Astrocyte (in vitro differentiated cells and primary cell): ENCODE measurements around the gene RALGPS1. TPM values are rescaled to one million over a fixed set of nuclear protein-coding genes. Genes with fewer than 3 reads are reported as not detected.
A peak's percentile ranks its signal among the peaks of the same experiment; 100 is the strongest.

Experiments used
- DNase-seq: peaks from one replicate; pipeline ENCODE4 v3.0.0-alpha.2; 2010; ENCODE audit warnings: low read depth
- FAIRE-seq: peaks from 2 replicates; lab custom pipeline; 2011; peaks lifted over from hg19 to GRCh38; lab: Jason Lieb, UNC
- H2AFZ ChIP-seq: 2 replicates; pipeline ENCODE4 v1.6.0; 2012; ENCODE audit warnings: low read depth, low read length, inconsistent platforms
- H3K27ac ChIP-seq: 2 replicates; pipeline ENCODE4 v1.5.1; 2011; ENCODE audit warnings: low read depth, low read length, inconsistent platforms
- H3K27me3 ChIP-seq: 2 replicates; pipeline ENCODE4 v1.6.0; 2011; ENCODE audit warnings: low read length, inconsistent platforms; ENCODE audit not compliant: insufficient read depth
- H3K36me3 ChIP-seq: 2 replicates; pipeline ENCODE4 v1.5.1; 2011; ENCODE audit warnings: low read length, inconsistent platforms; ENCODE audit not compliant: insufficient read depth
- H3K4me1 ChIP-seq: 2 replicates; pipeline ENCODE4 v1.5.1; 2011; ENCODE audit warnings: low read length, inconsistent platforms; ENCODE audit not compliant: insufficient read depth
- H3K4me2 ChIP-seq: 2 replicates; pipeline ENCODE4 v1.6.0; 2012; ENCODE audit warnings: low read length, inconsistent platforms
- H3K4me3 ChIP-seq: 2 replicates; pipeline ENCODE4 v1.5.1; 2011; ENCODE audit warnings: low read depth, mild to moderate bottlenecking, low read length, inconsistent platforms; ENCODE audit not compliant: insufficient read depth
- H3K79me2 ChIP-seq: 2 replicates; pipeline ENCODE4 v1.6.0; 2012; ENCODE audit warnings: mild to moderate bottlenecking, low read length, inconsistent platforms; ENCODE audit not compliant: insufficient read depth
- H3K9ac ChIP-seq: 2 replicates; pipeline ENCODE4 v1.6.0; 2012; ENCODE audit warnings: mild to moderate bottlenecking, low read length, inconsistent platforms
- H3K9me3 ChIP-seq: 2 replicates; pipeline ENCODE4 v1.5.1; 2012; ENCODE audit warnings: low read depth, mild to moderate bottlenecking, low read length, inconsistent platforms; ENCODE audit not compliant: insufficient read depth
- H4K20me1 ChIP-seq: 2 replicates; pipeline ENCODE4 v1.6.0; 2012; ENCODE audit warnings: low read length, inconsistent platforms; ENCODE audit not compliant: insufficient read depth
- H3K27ac Mint-ChIP-seq: one replicate; pipeline ENCODE4 v1.8.0; 2021; ENCODE audit warnings: mild to moderate bottlenecking, mixed read lengths; ENCODE audit not compliant: unreplicated experiment
- H3K27me3 Mint-ChIP-seq: one replicate; pipeline ENCODE4 v1.8.0; 2021; ENCODE audit warnings: low read depth, mixed read lengths; ENCODE audit not compliant: unreplicated experiment
- H3K36me3 Mint-ChIP-seq: one replicate; pipeline ENCODE4 v1.8.0; 2021; ENCODE audit warnings: low read depth, mixed read lengths; ENCODE audit not compliant: unreplicated experiment
- H3K4me1 Mint-ChIP-seq: one replicate; pipeline ENCODE4 v1.8.0; 2021; ENCODE audit warnings: low read depth, mixed read lengths; ENCODE audit not compliant: unreplicated experiment
- H3K4me3 Mint-ChIP-seq: one replicate; pipeline ENCODE4 v1.8.0; 2021; ENCODE audit warnings: mild to moderate bottlenecking, moderate library complexity, mixed read lengths; ENCODE audit not compliant: unreplicated experiment
- H3K9me3 Mint-ChIP-seq: one replicate; pipeline ENCODE4 v1.8.0; 2021; ENCODE audit warnings: mild to moderate bottlenecking, mixed read lengths; ENCODE audit not compliant: unreplicated experiment
- CTCF ChIP-seq: IDR thresholded peaks from 2 replicates; pipeline ENCODE4 v1.5.1; 2011; ENCODE audit warnings: low read depth, mild to moderate bottlenecking, inconsistent platforms, low read length, moderate library complexity; ENCODE audit not compliant: insufficient read depth
- EZH2 ChIP-seq: IDR thresholded peaks from 2 replicates; pipeline ENCODE4 v1.6.1; 2012; ENCODE audit warnings: mild to moderate bottlenecking, low read length, inconsistent platforms; ENCODE audit not compliant: insufficient read depth
- total RNA-seq: library from RNA; stranded (reverse); gene quantifications from 2 replicates; pipeline ENCODE4 v1.2.1, GENCODE V29; 2021

RALGPS1 gene
- total RNA-seq, 1 donor from 2014 or later: 2.8 TPM

GRCh38 chr9:127222388-127223095 is 308.0 kb downstream of the RALGPS1 start:
- DNase-seq (no peak), FAIRE-seq (no peak)
- Mint-ChIP-seq H3K9me3 (no peaks in the 10 kb centered on the region), H3K4me3 (no peak overlapping the region), H3K36me3 (peaks cover 2% of the 10 kb centered on the region), H3K27ac (no peak overlapping the region), H3K4me1 (no peaks in the 10 kb centered on the region), H3K27me3 (peaks cover 33% of the 10 kb centered on the region)
- Histone ChIP-seq H2AFZ (no peak overlapping the region), H3K9ac (no peak overlapping the region), H4K20me1 (no peaks in the 10 kb centered on the region), H3K4me3 (no peak overlapping the region), H3K36me3 (no peaks in the 10 kb centered on the region), H3K27ac (no peak overlapping the region), H3K4me2 (no peak overlapping the region), H3K4me1 (peaks cover 3% of the 10 kb centered on the region), H3K79me2 (no peaks in the 10 kb centered on the region), H3K27me3 (peaks cover 25% of the 10 kb centered on the region), H3K9me3 (no peaks in the 10 kb centered on the region)
- TF ChIP-seq CTCF: no peak
- no peak for TF ChIP-seq EZH2

- no peak for FAIRE-seq
Measured at GRCh38 chr9:127223266-127223665, 308.7 kb downstream of the RALGPS1 start.

More at GRCh38 chr9:127223266-127223665, 308.7 kb downstream of the RALGPS1 start:
- H2AFZ ChIP-seq: no peak overlapping the region
- peaks cover 25% of the 10 kb centered on the region for H3K27me3 ChIP-seq
- Mint-ChIP-seq H3K36me3 (peaks cover 2% of the 10 kb centered on the region), H3K27me3 (peaks cover 31% of the 10 kb centered on the region), H3K4me3 (peak overlapping the region; percentile 71), H3K27ac (peak overlapping the region; percentile 47), H3K9me3 (no peaks in the 10 kb centered on the region), H3K4me1 (no peaks in the 10 kb centered on the region)
- H4K20me1 ChIP-seq: no peaks in the 10 kb centered on the region
- H3K4me1 ChIP-seq: peaks cover 3% of the 10 kb centered on the region
- no peaks in the 10 kb centered on the region for H3K36me3 ChIP-seq
- no peak overlapping the region for H3K9ac ChIP-seq
- H3K27ac ChIP-seq: no peak overlapping the region
- no peaks in the 10 kb centered on the region for H3K9me3 ChIP-seq
- H3K79me2 ChIP-seq: no peaks in the 10 kb centered on the region
- TF ChIP-seq EZH2 (no peak), CTCF (no peak)
- no peak overlapping the region for H3K4me3 ChIP-seq
- no peak overlapping the region for H3K4me2 ChIP-seq
- no peak for DNase-seq
